Measurements from ENCODE around the gene ZDHHC8. TPM values are rescaled to one million over a fixed set of nuclear protein-coding genes. Genes with fewer than 3 reads are reported as not detected.

ZDHHC8 gene
- total RNA-seq, 1 experiment from 2014 or later, result 78.4 TPM

- Mint-ChIP-seq H3K4me3 (ENCODE audit: low read depth, unreplicated experiment) (no peak overlapping the region), H3K4me1 (ENCODE audit: low read depth, unreplicated experiment) (no peaks in the 10 kb centered on the region), H3K36me3 (ENCODE audit: insufficient read depth, unreplicated experiment) (peaks cover 70% of the 10 kb centered on the region), H3K27me3 (ENCODE audit: unreplicated experiment) (no peaks in the 10 kb centered on the region), H3K27ac (ENCODE audit: unreplicated experiment) (peak overlapping the region; percentile 60), H3K9me3 (ENCODE audit: low read depth, unreplicated experiment) (no peaks in the 10 kb centered on the region)
- intact Hi-C loops (cut with micrococcal nuclease; ENCODE audit: unreplicated experiment), result no loop called here
- DNase-seq, result no peak
- BruUV-seq (replicated peaks), result no TSS peak
- no peak for TF ChIP-seq CTCF (IDR thresholded peaks at IDR 0.05; ENCODE audit: unreplicated experiment)
- CTCF ChIA-PET, result no interaction called here
Observed at GRCh38 chr22:20109411-20110358, 21.9 kb upstream of the ZDHHC8 start.

- intact Hi-C loops (cut with micrococcal nuclease; ENCODE audit: unreplicated experiment), result no loop called here
- no peak for TF ChIP-seq CTCF (IDR thresholded peaks at IDR 0.05; ENCODE audit: unreplicated experiment)
- peak overlapping the region; percentile 60 for H3K27ac Mint-ChIP-seq (ENCODE audit: unreplicated experiment)
Observed at GRCh38 chr22:20110359-20110985, 21.1 kb upstream of the ZDHHC8 start.

GRCh38 chr22:20111045-20111688 is 20.4 kb upstream of the ZDHHC8 start:
- Mint-ChIP-seq H3K27ac (ENCODE audit: unreplicated experiment) (no peak overlapping the region), H3K36me3 (ENCODE audit: insufficient read depth, unreplicated experiment) (peaks cover 80% of the 10 kb centered on the region), H3K4me3 (ENCODE audit: low read depth, unreplicated experiment) (no peak overlapping the region), H3K4me1 (ENCODE audit: low read depth, unreplicated experiment) (no peaks in the 10 kb centered on the region), H3K27me3 (ENCODE audit: unreplicated experiment) (no peaks in the 10 kb centered on the region), H3K9me3 (ENCODE audit: low read depth, unreplicated experiment) (no peaks in the 10 kb centered on the region)
- no peak for DNase-seq
- no peak for TF ChIP-seq CTCF (IDR thresholded peaks at IDR 0.05; ENCODE audit: unreplicated experiment)
- intact Hi-C loops (cut with micrococcal nuclease; ENCODE audit: unreplicated experiment), result no loop called here
- no TSS peak for BruUV-seq (replicated peaks)
- CTCF ChIA-PET, result interaction anchor here (0.5 kb wide), 1 partner anchor 459 kb away, joined by 7 read pairs; no protein-coding TSS in a partner anchor

More at GRCh38 chr22:20110359-20110985, 21.1 kb upstream of the ZDHHC8 start:
- Mint-ChIP-seq H3K27me3 (ENCODE audit: unreplicated experiment) (no peaks in the 10 kb centered on the region), H3K9me3 (ENCODE audit: low read depth, unreplicated experiment) (no peaks in the 10 kb centered on the region), H3K4me3 (ENCODE audit: low read depth, unreplicated experiment) (no peak overlapping the region), H3K4me1 (ENCODE audit: low read depth, unreplicated experiment) (no peaks in the 10 kb centered on the region), H3K36me3 (ENCODE audit: insufficient read depth, unreplicated experiment) (peaks cover 75% of the 10 kb centered on the region)
- TSS peak; percentile 27 for BruUV-seq (replicated peaks)
- DNase-seq, result no peak
- CTCF ChIA-PET, result no interaction called here

GRCh38 chr22:20111689-20112622 is 19.6 kb upstream of the ZDHHC8 start:
- H3K4me1 Mint-ChIP-seq (ENCODE audit: low read depth, unreplicated experiment), result no peaks in the 10 kb centered on the region
- intact Hi-C loops (cut with micrococcal nuclease; ENCODE audit: unreplicated experiment), result no loop called here
- no peak for TF ChIP-seq CTCF (IDR thresholded peaks at IDR 0.05; ENCODE audit: unreplicated experiment)
- no TSS peak for BruUV-seq (replicated peaks)
- no peak overlapping the region for H3K27ac Mint-ChIP-seq (ENCODE audit: unreplicated experiment)
- CTCF ChIA-PET, result no interaction called here
- no peak for DNase-seq
- no peaks in the 10 kb centered on the region for H3K27me3 Mint-ChIP-seq (ENCODE audit: unreplicated experiment)
- H3K4me3 Mint-ChIP-seq (ENCODE audit: low read depth, unreplicated experiment), result no peak overlapping the region
- H3K36me3 Mint-ChIP-seq (ENCODE audit: insufficient read depth, unreplicated experiment), result peaks cover 86% of the 10 kb centered on the region
- H3K9me3 Mint-ChIP-seq (ENCODE audit: low read depth, unreplicated experiment), result no peaks in the 10 kb centered on the region
